ENCODE measurements around the gene SPTBN1. TPM values are rescaled to one million over a fixed set of nuclear protein-coding genes. Genes with fewer than 3 reads are reported as not detected.

The SPTBN1 gene
- total RNA-seq, 3 donors from 2014 or later (not counting 1 experiment from before 2014, with no cell fraction given): 65.7 to 142 (median 68.3) TPM

GRCh38 chr2:54416938-54417337 is 39.2 kb upstream of the SPTBN1 start:
- Mint-ChIP-seq H3K36me3 (no peaks in the 10 kb centered on the region), H3K4me3 (no peak overlapping the region), H3K27ac (no peak overlapping the region), H3K4me1 (peaks cover 7 to 8% of the 10 kb centered on the region in 2 donors), H3K9me3 (no peaks in the 10 kb centered on the region), H3K27me3 (ENCODE audit: low read depth in 2 of 2) (peaks cover 8 to 11% of the 10 kb centered on the region in 2 donors)
- no peak overlapping the region for H3K27ac ChIP-seq (ENCODE audit: low read length)
- H3K27me3 ChIP-seq (ENCODE audit: control insufficient read depth, insufficient read depth, low read length): peaks cover under 1% of the 10 kb centered on the region
- no peaks in the 10 kb centered on the region for H3K9me3 ChIP-seq (ENCODE audit: control insufficient read depth, insufficient read depth, low read length)
- no CpG with 5 or more reads among the region's 1 CpG for WGBS (ENCODE audit: insufficient coverage)
- H3K4me3 ChIP-seq (ENCODE audit: low read length): no peak overlapping the region
- DNase-seq: no peak
- no peak for ATAC-seq
- no peaks in the 10 kb centered on the region for H3K36me3 ChIP-seq (ENCODE audit: control insufficient read depth, insufficient read depth, low read length)
- TF ChIP-seq, protein P1, sequence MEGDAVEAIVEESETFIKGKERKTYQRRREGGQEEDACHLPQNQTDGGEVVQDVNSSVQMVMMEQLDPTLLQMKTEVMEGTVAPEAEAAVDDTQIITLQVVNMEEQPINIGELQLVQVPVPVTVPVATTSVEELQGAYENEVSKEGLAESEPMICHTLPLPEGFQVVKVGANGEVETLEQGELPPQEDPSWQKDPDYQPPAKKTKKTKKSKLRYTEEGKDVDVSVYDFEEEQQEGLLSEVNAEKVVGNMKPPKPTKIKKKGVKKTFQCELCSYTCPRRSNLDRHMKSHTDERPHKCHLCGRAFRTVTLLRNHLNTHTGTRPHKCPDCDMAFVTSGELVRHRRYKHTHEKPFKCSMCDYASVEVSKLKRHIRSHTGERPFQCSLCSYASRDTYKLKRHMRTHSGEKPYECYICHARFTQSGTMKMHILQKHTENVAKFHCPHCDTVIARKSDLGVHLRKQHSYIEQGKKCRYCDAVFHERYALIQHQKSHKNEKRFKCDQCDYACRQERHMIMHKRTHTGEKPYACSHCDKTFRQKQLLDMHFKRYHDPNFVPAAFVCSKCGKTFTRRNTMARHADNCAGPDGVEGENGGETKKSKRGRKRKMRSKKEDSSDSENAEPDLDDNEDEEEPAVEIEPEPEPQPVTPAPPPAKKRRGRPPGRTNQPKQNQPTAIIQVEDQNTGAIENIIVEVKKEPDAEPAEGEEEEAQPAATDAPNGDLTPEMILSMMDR (IDR thresholded peaks at IDR 0.05): no peak
- H3K4me1 ChIP-seq (ENCODE audit: control insufficient read depth, insufficient read depth, low read length): peaks cover under 1% of the 10 kb centered on the region
- intact Hi-C loops (cut with micrococcal nuclease): no loop called here

- TF ChIP-seq, protein P1 (IDR thresholded peaks at IDR 0.05): no peak
- WGBS (ENCODE audit: insufficient coverage): 74% methylated on average over 2 of the region's 2 CpGs
- no peaks in the 10 kb centered on the region for H3K27me3 ChIP-seq (ENCODE audit: control insufficient read depth, insufficient read depth, low read length)
- ATAC-seq (no peak), DNase-seq (no peak)
- intact Hi-C loops (cut with micrococcal nuclease): no loop called here
- Mint-ChIP-seq H3K4me1 (peaks cover 13 to 14% of the 10 kb centered on the region in 2 donors), H3K4me3 (no peak overlapping the region), H3K36me3 (no peaks in the 10 kb centered on the region), H3K27ac (no peak overlapping the region), H3K9me3 (no peaks in the 10 kb centered on the region), H3K27me3 (ENCODE audit: low read depth in 2 of 2) (peaks cover 7 to 11% of the 10 kb centered on the region in 2 donors)
- peaks cover 3% of the 10 kb centered on the region for H3K9me3 ChIP-seq (ENCODE audit: control insufficient read depth, insufficient read depth, low read length)
- H3K27ac ChIP-seq (ENCODE audit: low read length): no peak overlapping the region
- no peaks in the 10 kb centered on the region for H3K36me3 ChIP-seq (ENCODE audit: control insufficient read depth, insufficient read depth, low read length)
- H3K4me1 ChIP-seq (ENCODE audit: control insufficient read depth, insufficient read depth, low read length): peaks cover 4% of the 10 kb centered on the region
- H3K4me3 ChIP-seq (ENCODE audit: low read length): no peak overlapping the region
These were observed 38.5 kb upstream of the SPTBN1 start for GRCh38 chr2:54417577-54417976.

- intact Hi-C loops (cut with micrococcal nuclease): no loop called here
- Histone ChIP-seq H3K4me3 (ENCODE audit: low read length) (no peak overlapping the region), H3K27me3 (ENCODE audit: control insufficient read depth, insufficient read depth, low read length) (no peaks in the 10 kb centered on the region), H3K36me3 (ENCODE audit: control insufficient read depth, insufficient read depth, low read length) (no peaks in the 10 kb centered on the region), H3K9me3 (ENCODE audit: control insufficient read depth, insufficient read depth, low read length) (peaks cover 3% of the 10 kb centered on the region), H3K4me1 (ENCODE audit: control insufficient read depth, insufficient read depth, low read length) (peaks cover 4% of the 10 kb centered on the region), H3K27ac (ENCODE audit: low read length) (no peak overlapping the region)
- Mint-ChIP-seq H3K27me3 (ENCODE audit: low read depth in 2 of 2) (peaks cover 7 to 11% of the 10 kb centered on the region in 2 donors), H3K4me3 (no peak overlapping the region), H3K9me3 (no peaks in the 10 kb centered on the region), H3K27ac (no peak overlapping the region), H3K4me1 (peaks cover 15 to 17% of the 10 kb centered on the region in 2 donors), H3K36me3 (no peaks in the 10 kb centered on the region)
- no peak for DNase-seq
- TF ChIP-seq, protein P1 (IDR thresholded peaks at IDR 0.05): no peak
- ATAC-seq: no peak
- WGBS (ENCODE audit: insufficient coverage): 90% methylated on average over 3 of the region's 4 CpGs
These were observed 36.7 kb upstream of the SPTBN1 start for GRCh38 chr2:54419388-54419787.

DNA sequence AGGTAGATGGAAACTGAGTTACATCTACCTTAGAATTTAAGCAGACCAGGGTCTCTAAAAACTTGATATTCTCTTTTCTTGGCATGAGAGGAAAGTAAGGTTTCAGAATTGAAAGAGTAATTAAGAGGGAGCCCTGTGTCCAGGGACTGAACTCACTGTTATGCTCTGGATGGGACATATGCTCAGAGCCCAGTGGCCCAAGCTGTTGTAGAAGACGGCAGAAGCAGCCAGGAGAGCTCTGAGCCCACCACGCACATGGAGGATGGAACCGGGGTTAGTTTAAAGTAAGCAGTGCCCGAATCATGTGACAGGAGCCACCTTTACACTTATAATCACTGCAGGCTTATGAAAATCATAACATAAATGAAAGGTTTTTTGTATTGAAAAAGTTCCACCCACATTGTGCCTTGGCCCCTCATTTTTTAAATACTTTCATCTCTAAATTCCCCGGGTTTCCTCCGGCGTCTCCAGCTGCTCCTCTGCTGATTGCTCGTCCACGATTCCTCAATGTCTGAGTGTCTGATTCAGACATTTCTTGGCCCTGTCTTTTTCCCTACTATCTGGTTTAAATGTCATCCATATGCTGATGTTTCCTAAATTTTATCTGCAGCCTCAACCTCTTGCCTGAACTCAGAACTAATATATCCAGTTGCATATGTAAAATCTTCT is 36.1 kb upstream of the SPTBN1 start:
- intact Hi-C loops (cut with micrococcal nuclease): no loop called here
- no peak for DNase-seq
- H3K4me1 Mint-ChIP-seq: peaks cover 15 to 17% of the 10 kb centered on the region in 2 donors
- no peaks in the 10 kb centered on the region for H3K9me3 Mint-ChIP-seq
- no peak overlapping the region for H3K4me3 Mint-ChIP-seq
- no peak overlapping the region for H3K4me3 ChIP-seq (ENCODE audit: low read length)
- no peaks in the 10 kb centered on the region for H3K27me3 ChIP-seq (ENCODE audit: control insufficient read depth, insufficient read depth, low read length)
- no peak for ATAC-seq
- no peak overlapping the region for H3K27ac Mint-ChIP-seq
- no peak overlapping the region for H3K27ac ChIP-seq (ENCODE audit: low read length)
- no peaks in the 10 kb centered on the region for H3K36me3 Mint-ChIP-seq
- TF ChIP-seq, protein P1 (IDR thresholded peaks at IDR 0.05): no peak
- WGBS (ENCODE audit: insufficient coverage): 96% methylated on average over 8 of the region's 9 CpGs
- H3K9me3 ChIP-seq (ENCODE audit: control insufficient read depth, insufficient read depth, low read length): peaks cover 3% of the 10 kb centered on the region
- H3K36me3 ChIP-seq (ENCODE audit: control insufficient read depth, insufficient read depth, low read length): no peaks in the 10 kb centered on the region
- H3K4me1 ChIP-seq (ENCODE audit: control insufficient read depth, insufficient read depth, low read length): peaks cover 4% of the 10 kb centered on the region
- H3K27me3 Mint-ChIP-seq (ENCODE audit: low read depth in 2 of 2): peaks cover 7 to 9% of the 10 kb centered on the region in 2 donors

Data from natural killer cell (primary cell).